ENCODE results near the gene TACR1. TPM values are rescaled to one million over a fixed set of nuclear protein-coding genes. Genes with fewer than 3 reads are reported as not detected.

TACR1 gene
- total RNA-seq, 1 experiment from 2014 or later = not detected

Small RNA genes within 50 kb of the gene (microRNA-seq; reads per million reads assigned to microRNA genes)
- 3.2 reads per million for gene MIR5000

Other genes with a start within 250 kb of the TACR1 start
- 33.1 and 34.6 TPM in 2 replicates for gene POLE4, start 240.9 kb downstream of the TACR1 start, total RNA-seq (2022)